HepG2 (cell line): Measurements from ENCODE around the gene SNRPD3. TPM values are rescaled to one million over a fixed set of nuclear protein-coding genes. Genes with fewer than 3 reads are reported as not detected.

ENCODE experiments used
- CCDC6 ChIP-seq: sonication (generic); formaldehyde crosslinking; IDR thresholded peaks from 2 replicates; pipeline ENCODE4 v1.8.1; 2022; ENCODE audit warnings: mild to moderate bottlenecking, missing genetic modification reagents, moderate library complexity
- GATAD1 ChIP-seq: IDR thresholded peaks from 2 replicates; pipeline ENCODE4 v1.6.1; 2016; ENCODE audit warnings: missing genetic modification reagents, missing compliant biosample characterization
- HES4 ChIP-seq: sonication (generic); formaldehyde crosslinking; IDR thresholded peaks from 2 replicates; pipeline ENCODE4 v1.9.0; 2021; ENCODE audit warnings: mild to moderate bottlenecking, missing genetic modification reagents, borderline replicate concordance
- HOXD1 ChIP-seq: sonication (generic); formaldehyde crosslinking; IDR thresholded peaks from 2 replicates; pipeline ENCODE4 v1.5.0; 2020; ENCODE audit warnings: missing genetic modification reagents
- LCORL ChIP-seq, 2 experiments: fragments of 450-650 bp in 1 of 2; sonication (generic) in 1 of 2; formaldehyde crosslinking in 1 of 2; IDR thresholded peaks; 2 replicates each; pipeline versions ENCODE4 v1.5.0 to v1.6.1; 2017 to 2020; ENCODE audit warnings: antibody characterized with exemption in 1 of 2, missing genetic modification reagents in 1 of 2
- MIXL1 ChIP-seq: IDR thresholded peaks from 2 replicates; pipeline ENCODE4 v1.6.1; 2016
- NFIB ChIP-seq: sonication (generic); formaldehyde crosslinking; IDR thresholded peaks from 2 replicates; pipeline ENCODE4 v1.9.0; 2021; ENCODE audit warnings: missing genetic modification reagents, mild to moderate bottlenecking, borderline replicate concordance
- NR2F6 ChIP-seq, 2 experiments: IDR thresholded peaks; 2 replicates each; pipeline ENCODE4 v1.6.1; 2016; ENCODE audit warnings: antibody characterized with exemption in 1 of 2, mild to moderate bottlenecking in 1 of 2
- PRDM10 ChIP-seq: sonication (generic); formaldehyde crosslinking; IDR thresholded peaks from 2 replicates; pipeline ENCODE4 v1.4.0; 2020; ENCODE audit warnings: low read depth, missing genetic modification reagents
- THAP9 ChIP-seq: sonication (generic); formaldehyde crosslinking; IDR thresholded peaks from 2 replicates; pipeline ENCODE4; 2020; ENCODE audit warnings: missing genetic modification reagents, mild to moderate bottlenecking, borderline replicate concordance
- TRAFD1 ChIP-seq: sonication (generic); formaldehyde crosslinking; IDR thresholded peaks from 2 replicates; pipeline ENCODE4 v1.5.1; 2020; ENCODE audit warnings: missing genetic modification reagents, mild to moderate bottlenecking, borderline replicate concordance
- ZBTB2 ChIP-seq: sonication (generic); formaldehyde crosslinking; IDR thresholded peaks from 2 replicates; pipeline ENCODE4 v1.8.0; 2022; ENCODE audit warnings: low read depth, missing genetic modification reagents
- ZNF251 ChIP-seq: sonication (generic); formaldehyde crosslinking; IDR thresholded peaks from 2 replicates; pipeline ENCODE4 v1.9.0; 2021; ENCODE audit warnings: mild to moderate bottlenecking, missing genetic modification reagents
- ZNF589 ChIP-seq: sonication (generic); formaldehyde crosslinking; conservative IDR thresholded peaks from 2 replicates; pipeline ENCODE4 v1.8.0; 2022; ENCODE audit warnings: mild to moderate bottlenecking, moderate library complexity, missing genetic modification reagents
- ZNF747 ChIP-seq: sonication (generic); formaldehyde crosslinking; IDR thresholded peaks from 2 replicates; pipeline ENCODE4 v1.8.1; 2023; ENCODE audit warnings: missing genetic modification reagents, mild to moderate bottlenecking, borderline replicate concordance
- polyA plus RNA-seq, 8 experiments: library from polyadenylated mRNA; depleted of rRNA in 3 of 8; stranded (reverse) in 7 of 8; unstranded in 1 of 8; fragments of >200 nt; fragmentation: Illumina TruSeq in 4 of 8; extraction: Trizol in 4 of 8; gene quantifications; 2 replicates each; pipeline versions ENCODE4 v1.2.1 to v1.2.3, GENCODE V29; 2011 to 2016; ENCODE audit warnings: low read depth in 4 of 8, missing spikeins in 1 of 8, mixed read lengths in 1 of 8; ENCODE audit not compliant: insufficient read depth in 1 of 8
- total RNA-seq, 5 experiments: library from RNA; depleted of rRNA; stranded (reverse); fragments of >200 nt; fragmentation: Illumina TruSeq; extraction: Trizol; gene quantifications; 2 replicates each; pipeline ENCODE4 v1.2.3, GENCODE V29; 2016; ENCODE audit warnings: low read depth in 1 of 5
- TF ChIP-seq, protein P1 (sequence below): sonication (generic); formaldehyde crosslinking; IDR thresholded peaks from 2 replicates; pipeline ENCODE4 v1.4.0; 2020; ENCODE audit warnings: missing genetic modification reagents

The SNRPD3 gene
- total and polyA plus RNA-seq, 2 of the 13 experiments (the other 11 are each of a cell fraction or from before 2014, with no cell fraction given), result 110 to 209 TPM

GRCh38 chr22:24583221-24584165 is 27.7 kb downstream of the SNRPD3 start (continued):
- TF ChIP-seq PRDM10, result no peak
- TF ChIP-seq, protein P1, sequence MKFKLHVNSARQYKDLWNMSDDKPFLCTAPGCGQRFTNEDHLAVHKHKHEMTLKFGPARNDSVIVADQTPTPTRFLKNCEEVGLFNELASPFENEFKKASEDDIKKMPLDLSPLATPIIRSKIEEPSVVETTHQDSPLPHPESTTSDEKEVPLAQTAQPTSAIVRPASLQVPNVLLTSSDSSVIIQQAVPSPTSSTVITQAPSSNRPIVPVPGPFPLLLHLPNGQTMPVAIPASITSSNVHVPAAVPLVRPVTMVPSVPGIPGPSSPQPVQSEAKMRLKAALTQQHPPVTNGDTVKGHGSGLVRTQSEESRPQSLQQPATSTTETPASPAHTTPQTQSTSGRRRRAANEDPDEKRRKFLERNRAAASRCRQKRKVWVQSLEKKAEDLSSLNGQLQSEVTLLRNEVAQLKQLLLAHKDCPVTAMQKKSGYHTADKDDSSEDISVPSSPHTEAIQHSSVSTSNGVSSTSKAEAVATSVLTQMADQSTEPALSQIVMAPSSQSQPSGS, result peak; percentile 4; the same call in 1 of the 2 replicates
- no peak for TF ChIP-seq NFIB (CRISPR knock-in tag)
- no peak for TF ChIP-seq MIXL1
- no peak for TF ChIP-seq HES4
- no peak for TF ChIP-seq LCORL (IDR thresholded peaks at IDR 0.05)
- TF ChIP-seq LCORL (CRISPR knock-in tag; IDR thresholded peaks at IDR 0.05), result 0 out of 2 replicates have a peak, but pooled peaks have one; percentile 20
- TF ChIP-seq HOXD1 (CRISPR knock-in tag), result 0 out of 2 replicates have a peak, but pooled peaks have one; percentile 17
- no peak for TF ChIP-seq CCDC6
- no peak for TF ChIP-seq ZBTB2 (CRISPR knock-in tag)
- TF ChIP-seq ZNF747 (CRISPR knock-in tag), result 0 out of 2 replicates have a peak, but pooled peaks have one; percentile 21
- TF ChIP-seq ZNF251, result no peak
- no peak for TF ChIP-seq GATAD1 (CRISPR knock-in tag)
- TF ChIP-seq THAP9 (CRISPR knock-in tag), result peak; percentile 47; the same call in 1 of the 2 replicates
- TF ChIP-seq TRAFD1 (CRISPR knock-in tag), result peak; percentile 80; the same call in 1 of the 2 replicates
- no peak for TF ChIP-seq ZNF589
- no peak for TF ChIP-seq NR2F6 (IDR thresholded peaks at IDR 0.05)
- TF ChIP-seq NR2F6 (CRISPR knock-in tag; IDR thresholded peaks at IDR 0.05), result no peak
